Natural killer cell treated with Interleukin-12 subunit alpha and Interleukin-12 subunit beta and Interleukin-15 and Interleukin-18, amount 100 ng/mL, for 72 hours (primary cell): ENCODE measurements around the gene HLCS. TPM values are rescaled to one million over a fixed set of nuclear protein-coding genes. Genes with fewer than 3 reads are reported as not detected.

Experiments
- ATAC-seq, 2 donors: fragments of 150-1000 bp; cut with Tn5 transposase in 1 of 2; sonication (Bioruptor Pico), chemical (Tn5 transposase) in 1 of 2; 2 replicates each; pipeline ENCODE4 v1.10.0; 2021
- DNase-seq: peaks from one replicate; pipeline ENCODE4 v3.0.0; 2022; ENCODE audit warnings: low spot score
- H3K27ac Mint-ChIP-seq, 2 donors: 1 replicate in 1 of 2; 2 replicates in 1 of 2; pipeline ENCODE4 v1.8.0; 2022; ENCODE audit warnings: mixed read lengths in 2 of 2, mild to moderate bottlenecking in 1 of 2, moderate library complexity in 1 of 2
- H3K27me3 Mint-ChIP-seq, 2 donors: 1 replicate in 1 of 2; 2 replicates in 1 of 2; pipeline ENCODE4 v1.8.0; 2022; ENCODE audit warnings: mixed read lengths in 2 of 2
- H3K36me3 Mint-ChIP-seq: one replicate; pipeline ENCODE4 v1.8.0; 2022; ENCODE audit warnings: mixed read lengths
- H3K4me1 Mint-ChIP-seq, 2 donors: 1 replicate in 1 of 2; 2 replicates in 1 of 2; pipeline ENCODE4 v1.8.0; 2022; ENCODE audit warnings: low read depth in 2 of 2, mixed read lengths in 2 of 2, mild to moderate bottlenecking in 1 of 2
- H3K4me3 Mint-ChIP-seq: one replicate; pipeline ENCODE4 v1.8.0; 2022; ENCODE audit warnings: mixed read lengths
- H3K9me3 Mint-ChIP-seq: 2 replicates; pipeline ENCODE4 v1.8.0; 2022; ENCODE audit warnings: mixed read lengths
- total RNA-seq, 2 donors: library from RNA; stranded (reverse); gene quantifications; one replicate each; pipeline ENCODE4 v1.2.3, GENCODE V29; 2022

Gene HLCS
- total RNA-seq, 2 donors from 2014 or later, result 16.1 to 30.7 TPM

- DNase-seq, result no peak
- Mint-ChIP-seq H3K4me1 (no peaks in the 10 kb centered on the region), H3K27me3 (peaks cover 10 to 12% of the 10 kb centered on the region in 2 donors), H3K36me3 (no peaks in the 10 kb centered on the region), H3K9me3 (no peaks in the 10 kb centered on the region), H3K27ac (no peak overlapping the region), H3K4me3 (no peak overlapping the region)
- ATAC-seq, result no peak
Measured at GRCh38 chr21:36734367-36735200, 231.9 kb downstream of the HLCS start.

DNA sequence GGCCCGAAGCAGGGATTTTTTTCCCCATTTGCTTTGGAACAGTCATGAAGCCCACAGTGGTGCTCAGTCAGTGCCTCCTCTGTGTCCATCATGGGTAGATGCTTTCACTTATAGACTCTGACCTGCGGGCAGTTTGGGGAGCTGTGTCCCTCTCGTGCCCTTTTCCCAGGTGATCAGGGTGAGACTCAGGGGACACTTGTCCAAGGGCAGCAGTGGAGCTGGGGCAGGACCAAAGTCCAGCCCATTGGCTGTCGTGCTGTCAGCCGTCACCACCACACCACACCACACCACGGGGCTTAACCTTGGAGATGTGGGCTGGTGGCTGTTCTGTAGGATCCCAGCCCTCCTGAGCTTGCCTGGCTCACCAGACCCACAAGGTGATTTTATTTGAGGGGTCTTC lies 232.6 kb downstream of the HLCS start:
- H3K27me3 Mint-ChIP-seq, result peaks cover 7 to 9% of the 10 kb centered on the region in 2 donors
- ATAC-seq, result no peak
- no peaks in the 10 kb centered on the region for H3K4me1 Mint-ChIP-seq

DNA sequence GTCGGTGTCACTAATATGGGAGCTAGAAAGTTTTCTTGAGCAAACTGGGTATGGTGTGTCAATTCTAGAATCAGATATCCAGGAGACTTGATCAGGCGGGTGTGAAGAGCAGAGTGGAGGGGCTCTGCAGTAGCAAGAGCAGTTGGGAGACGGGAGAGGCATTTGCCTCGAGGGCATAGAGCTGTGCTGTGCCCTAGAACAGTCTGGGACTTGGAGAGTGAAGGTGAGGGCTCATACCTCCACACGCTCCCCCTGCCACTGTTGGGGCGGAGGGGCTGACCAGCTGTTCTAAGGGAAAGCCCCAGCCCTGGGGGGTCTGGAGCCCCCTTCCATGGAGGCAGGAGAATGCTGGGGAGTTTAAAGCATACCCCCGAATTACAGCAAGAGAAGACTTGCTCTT lies 233.7 kb downstream of the HLCS start:
- Mint-ChIP-seq H3K36me3 (no peaks in the 10 kb centered on the region), H3K4me1 (no peaks in the 10 kb centered on the region), H3K27ac (no peak overlapping the region), H3K4me3 (no peak overlapping the region), H3K27me3 (peaks cover 7 to 9% of the 10 kb centered on the region in 2 donors), H3K9me3 (no peaks in the 10 kb centered on the region)
- DNase-seq, result no peak
- no peak for ATAC-seq

More for the DNA sequence above, 232.6 kb downstream of the HLCS start:
- DNase-seq, result no peak
- Mint-ChIP-seq H3K36me3 (no peaks in the 10 kb centered on the region), H3K4me3 (no peak overlapping the region), H3K27ac (no peak overlapping the region), H3K9me3 (no peaks in the 10 kb centered on the region)

DNA sequence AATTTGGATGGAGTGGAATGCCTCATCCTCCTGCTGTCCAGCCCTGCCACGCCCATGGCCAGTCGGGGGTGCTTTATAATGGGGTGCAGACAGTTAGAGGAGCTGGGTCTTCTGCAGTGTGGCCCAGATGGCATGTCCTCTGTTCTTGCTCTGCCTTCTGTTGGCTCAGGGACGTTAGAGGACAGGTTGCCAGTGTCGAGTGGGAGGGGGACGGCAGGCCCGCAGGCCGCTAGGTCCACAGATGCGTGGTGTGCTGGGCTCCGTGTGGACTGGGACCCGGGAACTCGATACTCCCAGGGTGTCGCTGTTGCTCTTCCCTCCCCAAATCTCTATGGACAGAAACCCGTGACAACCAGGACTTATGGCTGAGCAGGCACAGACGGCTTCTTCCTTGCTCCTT lies 234.3 kb downstream of the HLCS start:
- no peak overlapping the region for H3K27ac Mint-ChIP-seq
- no peaks in the 10 kb centered on the region for H3K4me1 Mint-ChIP-seq
- DNase-seq, result no peak
- no peak for ATAC-seq
- peaks cover 7 to 9% of the 10 kb centered on the region in 2 donors for H3K27me3 Mint-ChIP-seq
- no peaks in the 10 kb centered on the region for H3K36me3 Mint-ChIP-seq
- H3K4me3 Mint-ChIP-seq, result no peak overlapping the region
- no peaks in the 10 kb centered on the region for H3K9me3 Mint-ChIP-seq

DNA sequence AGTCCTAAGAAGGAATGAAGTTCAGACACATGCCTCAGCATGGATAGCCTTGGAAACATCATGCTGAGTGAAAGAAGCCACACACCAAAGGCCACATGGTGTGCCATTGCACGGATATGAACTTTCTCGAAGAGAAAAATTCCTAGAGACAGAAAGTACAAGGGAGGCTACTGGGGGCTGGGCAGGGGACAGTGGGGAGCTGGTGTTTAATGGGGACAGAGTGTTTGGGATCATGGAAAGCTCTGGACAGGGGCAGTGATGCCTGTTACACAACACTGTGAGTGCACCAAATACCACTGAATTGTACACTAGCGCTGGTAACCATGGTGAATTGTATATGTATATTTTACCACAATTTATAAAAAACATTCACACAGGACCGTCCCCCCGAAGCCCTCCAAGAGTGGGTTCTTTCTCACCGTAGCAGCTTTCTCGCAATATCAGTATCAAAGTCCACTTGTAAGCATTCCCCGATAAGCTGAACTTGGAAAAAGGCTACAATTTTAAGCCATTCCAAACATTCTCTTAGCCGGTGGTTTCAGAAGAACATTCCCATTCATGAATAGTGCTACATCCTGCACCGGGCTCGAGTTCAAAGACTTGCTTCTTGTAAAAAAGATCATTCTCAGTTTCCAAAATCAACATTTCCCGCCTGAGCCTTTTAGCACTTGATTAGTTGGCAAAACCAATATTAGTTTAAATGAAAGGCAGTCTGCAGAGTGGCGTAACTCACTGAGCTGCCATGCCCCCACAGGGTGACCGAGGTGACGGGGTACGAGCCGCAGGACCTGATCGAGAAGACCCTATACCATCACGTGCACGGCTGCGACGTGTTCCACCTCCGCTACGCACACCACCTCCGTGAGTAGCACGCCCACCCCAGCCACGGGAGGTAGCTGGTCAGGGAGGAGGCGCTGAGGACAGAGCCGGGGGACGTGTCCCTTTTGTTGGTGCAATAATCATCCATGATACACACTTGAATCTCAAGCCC lies 235.9 kb downstream of the HLCS start:
- H3K36me3 Mint-ChIP-seq, result no peaks in the 10 kb centered on the region
- H3K9me3 Mint-ChIP-seq, result no peaks in the 10 kb centered on the region
- no peak overlapping the region for H3K4me3 Mint-ChIP-seq
- DNase-seq (no peak), ATAC-seq (no peak)
- no peak overlapping the region for H3K27ac Mint-ChIP-seq
- H3K27me3 Mint-ChIP-seq, result peaks cover 0 to 5% of the 10 kb centered on the region in 2 donors
- H3K4me1 Mint-ChIP-seq, result no peaks in the 10 kb centered on the region

- H3K27ac Mint-ChIP-seq, result no peak overlapping the region
- H3K4me1 Mint-ChIP-seq, result no peaks in the 10 kb centered on the region
- H3K4me3 Mint-ChIP-seq, result no peak overlapping the region
- peaks cover 0 to 5% of the 10 kb centered on the region in 2 donors for H3K27me3 Mint-ChIP-seq
- H3K9me3 Mint-ChIP-seq, result no peaks in the 10 kb centered on the region
- ATAC-seq, result no peak
- no peaks in the 10 kb centered on the region for H3K36me3 Mint-ChIP-seq
- DNase-seq, result no peak
Measured at GRCh38 chr21:36729310-36729970, 237.0 kb downstream of the HLCS start.

DNA sequence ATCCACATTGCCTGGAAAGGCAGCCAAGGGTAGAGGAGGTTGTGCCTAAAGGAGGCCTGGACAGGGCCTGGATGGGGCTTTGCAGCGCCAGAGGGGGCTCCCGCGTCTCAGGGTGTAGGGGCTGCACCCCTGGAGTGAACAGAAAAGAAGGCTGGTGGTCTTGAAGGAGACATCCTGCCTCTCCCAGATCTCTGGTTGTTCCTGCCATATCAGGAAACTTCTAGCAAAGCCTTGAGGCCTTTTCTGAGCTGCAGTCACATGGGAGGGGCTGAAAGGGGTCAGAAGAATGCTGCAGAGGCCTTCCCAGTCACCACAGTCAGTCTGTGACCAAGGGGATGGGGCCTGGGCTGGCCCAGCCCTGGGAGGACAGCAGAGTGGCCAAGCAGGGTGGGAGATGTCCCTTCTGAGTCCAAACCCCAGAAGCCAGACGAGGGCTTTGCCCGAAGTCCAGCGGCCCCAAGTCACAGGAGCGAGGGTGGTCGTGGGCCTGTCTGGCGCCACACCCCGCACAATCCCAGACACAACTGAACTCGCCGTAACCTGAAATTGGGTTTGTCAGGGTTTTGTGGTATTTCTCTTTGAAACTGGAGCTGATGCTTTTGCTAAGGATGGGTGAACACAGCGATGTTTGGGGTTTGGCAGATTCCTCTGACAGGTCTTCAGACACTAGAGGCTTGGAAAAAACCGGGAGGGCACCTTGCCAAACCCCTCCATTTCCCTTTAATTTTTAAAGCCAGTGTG lies 237.9 kb downstream of the HLCS start:
- H3K36me3 Mint-ChIP-seq, result no peaks in the 10 kb centered on the region
- no peak overlapping the region for H3K4me3 Mint-ChIP-seq
- peaks cover 0 to 5% of the 10 kb centered on the region in 2 donors for H3K27me3 Mint-ChIP-seq
- H3K9me3 Mint-ChIP-seq, result no peaks in the 10 kb centered on the region
- DNase-seq (no peak), ATAC-seq (peak; percentile 13 to 29)
- H3K4me1 Mint-ChIP-seq, result no peaks in the 10 kb centered on the region
- H3K27ac Mint-ChIP-seq, result no peak overlapping the region

DNA sequence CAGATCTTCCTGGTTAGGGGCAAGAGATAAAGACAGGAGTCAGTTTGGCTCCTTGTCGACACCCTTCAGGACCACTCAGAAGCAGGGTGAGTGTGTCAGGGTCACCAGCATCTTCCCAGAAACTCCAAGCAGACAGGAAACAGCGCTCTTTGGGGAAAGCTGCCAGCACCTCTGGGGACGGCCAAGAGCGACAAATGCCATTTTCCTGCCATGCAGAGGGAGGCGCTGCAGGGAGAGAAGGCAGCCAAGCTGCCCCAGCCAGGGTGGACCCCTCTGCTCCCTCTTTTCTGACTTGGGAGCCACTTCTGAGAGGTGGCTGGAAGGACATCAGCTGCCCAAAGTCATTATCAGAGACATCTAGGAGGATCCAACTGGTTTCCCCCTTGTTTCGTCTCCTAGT lies 238.6 kb downstream of the HLCS start:
- ATAC-seq, result no peak
- H3K4me3 Mint-ChIP-seq, result no peak overlapping the region
- no peak for DNase-seq
- peaks cover 0 to 5% of the 10 kb centered on the region in 2 donors for H3K27me3 Mint-ChIP-seq
- no peaks in the 10 kb centered on the region for H3K36me3 Mint-ChIP-seq
- H3K4me1 Mint-ChIP-seq, result no peaks in the 10 kb centered on the region
- H3K9me3 Mint-ChIP-seq, result no peaks in the 10 kb centered on the region
- no peak overlapping the region for H3K27ac Mint-ChIP-seq

GRCh38 chr21:36725793-36726386 lies 240.6 kb downstream of the HLCS start:
- H3K27me3 Mint-ChIP-seq, result peaks cover 7 to 11% of the 10 kb centered on the region in 2 donors
- no peak overlapping the region for H3K27ac Mint-ChIP-seq
- no peaks in the 10 kb centered on the region for H3K36me3 Mint-ChIP-seq
- H3K9me3 Mint-ChIP-seq, result no peaks in the 10 kb centered on the region
- no peak overlapping the region for H3K4me3 Mint-ChIP-seq
- no peaks in the 10 kb centered on the region for H3K4me1 Mint-ChIP-seq
- ATAC-seq (no peak), DNase-seq (no peak)

- Mint-ChIP-seq H3K27me3 (peaks cover 13 to 16% of the 10 kb centered on the region in 2 donors), H3K36me3 (no peaks in the 10 kb centered on the region), H3K9me3 (no peaks in the 10 kb centered on the region), H3K27ac (no peak overlapping the region), H3K4me3 (no peak overlapping the region), H3K4me1 (no peaks in the 10 kb centered on the region)
- DNase-seq (no peak), ATAC-seq (no peak)
Measured at GRCh38 chr21:36724660-36725059, 241.8 kb downstream of the HLCS start.

- Mint-ChIP-seq H3K36me3 (no peaks in the 10 kb centered on the region), H3K4me3 (no peak overlapping the region), H3K27ac (no peak overlapping the region), H3K9me3 (no peaks in the 10 kb centered on the region), H3K4me1 (no peaks in the 10 kb centered on the region), H3K27me3 (peaks cover 16 to 22% of the 10 kb centered on the region in 2 donors)
- DNase-seq (no peak), ATAC-seq (peak in 1 of 2 donors; percentile 41)
Measured at GRCh38 chr21:36723371-36723881, 243.0 kb downstream of the HLCS start.

GRCh38 chr21:36722370-36723368 lies 243.8 kb downstream of the HLCS start:
- no peak overlapping the region for H3K27ac Mint-ChIP-seq
- H3K36me3 Mint-ChIP-seq, result no peaks in the 10 kb centered on the region
- peaks cover 16 to 22% of the 10 kb centered on the region in 2 donors for H3K27me3 Mint-ChIP-seq
- H3K4me1 Mint-ChIP-seq, result no peaks in the 10 kb centered on the region
- no peaks in the 10 kb centered on the region for H3K9me3 Mint-ChIP-seq
- ATAC-seq, result no peak
- no peak overlapping the region for H3K4me3 Mint-ChIP-seq
- DNase-seq, result no peak
